Central memory CD8-positive, alpha-beta T cell (primary cell): ENCODE results near the gene TST.

Experiments used
- ATAC-seq: fragments of 150-1000 bp; cut with Tn5 transposase; replicated peaks from 2 replicates; pipeline ENCODE4 v1.10.0; 2022; ENCODE audit warnings: mild to moderate bottlenecking, moderate FRiP score, moderate number of reproducible peaks; ENCODE audit not compliant: poor library complexity, severe bottlenecking; ENCODE audit errors: extremely low read depth
- DNase-seq, 2 donors: peaks; one replicate each; pipeline ENCODE4 v3.0.0; 2021; ENCODE audit warnings: low spot score in 2 of 2
- H3K27ac Mint-ChIP-seq: one replicate; pipeline ENCODE4 v1.8.0; 2022; ENCODE audit warnings: low read depth, mild to moderate bottlenecking, moderate library complexity, mixed read lengths
- H3K27me3 Mint-ChIP-seq: one replicate; pipeline ENCODE4 v1.8.0; 2022; ENCODE audit warnings: mixed read lengths
- H3K36me3 Mint-ChIP-seq: one replicate; pipeline ENCODE4 v1.8.0; 2022; ENCODE audit warnings: mild to moderate bottlenecking, moderate library complexity, mixed read lengths; ENCODE audit not compliant: insufficient read depth
- H3K4me1 Mint-ChIP-seq: one replicate; pipeline ENCODE4 v1.8.0; 2022; ENCODE audit warnings: mixed read lengths
- H3K4me3 Mint-ChIP-seq: one replicate; pipeline ENCODE4 v1.8.0; 2022; ENCODE audit warnings: mild to moderate bottlenecking, moderate library complexity, mixed read lengths
- H3K9me3 Mint-ChIP-seq: one replicate; pipeline ENCODE4 v1.8.0; 2022; ENCODE audit warnings: mixed read lengths

TST gene

DNA sequence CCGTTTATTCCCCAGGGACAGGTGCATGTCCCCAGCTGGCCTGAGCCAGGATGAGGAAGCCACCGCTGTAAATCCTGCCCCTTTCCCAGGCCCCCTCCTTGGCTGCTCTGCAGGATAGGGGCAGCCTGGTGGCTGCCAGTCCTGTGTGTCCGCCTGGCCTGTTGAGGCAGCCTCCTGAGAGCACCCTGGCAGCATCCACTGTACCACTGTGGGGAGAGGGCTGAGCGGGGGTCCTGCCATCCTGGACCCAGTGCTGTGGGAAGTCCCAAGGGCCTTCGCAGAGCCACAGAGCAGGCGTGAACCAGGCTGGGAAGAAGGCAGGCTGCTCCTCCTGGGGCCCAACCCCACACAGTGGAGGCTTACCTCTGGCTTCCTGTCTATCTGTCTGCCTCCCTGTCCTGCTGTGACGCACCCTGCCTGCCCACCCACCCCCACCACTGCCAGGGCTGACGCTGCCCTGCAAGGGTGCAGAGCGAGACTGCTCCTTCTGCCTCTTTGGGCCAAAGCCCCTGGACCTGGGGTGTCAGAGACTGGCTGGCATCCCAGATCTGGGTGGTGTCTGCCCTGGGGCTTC lies 40.7 kb upstream of the TST start:
- no peaks in the 10 kb centered on the region for H3K9me3 Mint-ChIP-seq
- peaks cover 12% of the 10 kb centered on the region for H3K36me3 Mint-ChIP-seq
- H3K27ac Mint-ChIP-seq: no peak overlapping the region
- DNase-seq (no peak), ATAC-seq (peak; percentile 85)
- no peak overlapping the region for H3K4me3 Mint-ChIP-seq
- peaks cover 17% of the 10 kb centered on the region for H3K4me1 Mint-ChIP-seq
- H3K27me3 Mint-ChIP-seq: no peaks in the 10 kb centered on the region

DNA sequence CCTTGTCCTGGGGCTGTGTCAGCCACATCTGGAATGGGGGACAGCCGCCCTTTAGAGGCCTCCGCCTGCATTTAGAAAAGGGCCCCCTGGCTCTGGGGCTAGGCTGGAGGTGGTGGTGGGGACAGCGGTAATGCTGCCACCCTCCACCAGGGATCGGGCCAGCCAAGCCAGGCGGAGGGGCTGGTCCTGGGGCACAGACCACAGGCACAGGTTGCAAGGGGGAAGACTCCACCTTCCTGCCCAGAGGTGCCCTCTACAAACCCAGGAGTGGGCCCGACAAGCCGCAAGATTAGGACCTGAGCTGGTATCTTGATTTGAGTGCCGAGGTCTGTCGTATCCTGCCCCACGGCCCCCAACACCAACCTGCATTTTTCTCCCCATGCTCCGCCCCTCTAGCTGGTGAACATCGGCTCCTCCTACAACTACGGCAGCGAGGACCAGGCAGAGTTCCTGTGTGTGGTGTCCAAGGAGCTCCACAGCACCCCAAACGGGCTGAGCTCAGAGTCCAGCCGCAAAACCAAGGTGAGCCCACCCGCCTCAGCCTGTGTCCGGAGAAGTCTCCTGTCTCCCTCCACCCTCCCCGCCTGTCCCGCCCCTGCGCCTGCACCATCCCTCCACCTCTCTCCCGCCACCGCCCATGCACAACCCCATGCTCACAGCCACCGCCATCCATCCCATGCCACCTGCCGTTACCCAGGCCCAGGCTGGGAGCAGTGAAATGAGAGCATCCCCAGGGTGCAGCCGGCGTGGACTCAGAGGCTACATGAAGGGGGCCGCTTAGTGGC lies 39.9 kb upstream of the TST start:
- Mint-ChIP-seq H3K27ac (no peak overlapping the region), H3K4me3 (no peak overlapping the region), H3K4me1 (peaks cover 17% of the 10 kb centered on the region)

DNA sequence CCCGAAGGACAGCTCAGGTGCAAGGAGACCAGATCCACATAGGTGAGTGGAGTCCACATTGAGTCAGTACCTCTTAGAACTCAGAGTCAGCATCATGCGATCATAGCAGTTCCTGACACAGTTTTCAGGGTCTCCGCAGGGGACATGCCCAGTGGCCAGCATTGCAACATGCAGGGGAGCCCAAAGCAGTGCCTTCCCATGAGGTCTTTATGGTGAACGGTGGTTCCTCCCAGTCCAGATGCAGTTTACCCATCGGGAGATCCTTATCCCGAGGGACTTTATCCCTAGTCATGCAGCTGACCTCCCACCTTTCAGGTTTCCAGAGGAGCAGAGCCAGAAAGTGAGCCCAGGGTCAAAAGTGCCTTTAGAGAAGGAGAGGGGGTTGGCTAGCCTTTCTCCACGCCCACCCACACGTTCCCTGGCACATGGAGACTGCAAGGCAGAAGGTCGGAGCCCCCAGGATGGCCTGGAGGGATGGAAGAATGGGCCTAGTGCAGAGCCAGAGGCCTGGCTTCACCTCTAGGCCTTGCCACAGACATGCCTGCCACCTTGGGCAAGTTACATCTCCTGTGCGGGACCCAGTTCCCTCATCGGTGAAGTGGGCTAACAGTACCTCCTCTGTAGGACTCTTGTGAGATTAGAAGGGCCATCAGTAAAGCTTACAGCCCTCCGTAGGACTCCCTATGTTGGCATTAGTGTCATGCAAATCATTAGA lies 38.7 kb upstream of the TST start:
- Mint-ChIP-seq H3K27me3 (no peaks in the 10 kb centered on the region), H3K9me3 (no peaks in the 10 kb centered on the region), H3K36me3 (peaks cover 12% of the 10 kb centered on the region), H3K27ac (no peak overlapping the region), H3K4me1 (peaks cover 17% of the 10 kb centered on the region), H3K4me3 (no peak overlapping the region)
- DNase-seq (no peak), ATAC-seq (no peak)

More for the DNA sequence above, 39.9 kb upstream of the TST start:
- Mint-ChIP-seq H3K27me3 (no peaks in the 10 kb centered on the region), H3K36me3 (peaks cover 12% of the 10 kb centered on the region), H3K9me3 (no peaks in the 10 kb centered on the region)
- DNase-seq (no peak), ATAC-seq (no peak)

DNA sequence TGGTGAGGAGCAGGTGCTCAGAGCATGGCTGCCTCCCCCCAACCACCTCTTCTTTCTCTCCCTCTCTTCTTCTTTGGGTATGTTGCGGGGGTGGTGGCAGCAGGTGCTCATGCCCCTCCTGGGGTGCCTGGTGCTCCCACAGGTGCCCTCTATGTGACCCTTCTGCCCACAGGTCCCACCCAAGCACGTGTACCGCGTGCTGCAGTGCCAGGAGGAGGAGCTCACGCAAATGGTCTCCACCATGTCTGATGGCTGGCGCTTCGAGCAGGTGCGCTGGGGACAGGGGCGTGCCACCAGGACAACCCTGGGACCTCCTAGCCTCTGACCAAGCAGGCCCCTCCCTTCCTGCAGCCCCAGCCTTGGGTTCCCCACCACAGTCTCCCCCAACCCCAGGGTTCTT lies 38.0 kb upstream of the TST start:
- H3K27ac Mint-ChIP-seq: no peak overlapping the region

DNA sequence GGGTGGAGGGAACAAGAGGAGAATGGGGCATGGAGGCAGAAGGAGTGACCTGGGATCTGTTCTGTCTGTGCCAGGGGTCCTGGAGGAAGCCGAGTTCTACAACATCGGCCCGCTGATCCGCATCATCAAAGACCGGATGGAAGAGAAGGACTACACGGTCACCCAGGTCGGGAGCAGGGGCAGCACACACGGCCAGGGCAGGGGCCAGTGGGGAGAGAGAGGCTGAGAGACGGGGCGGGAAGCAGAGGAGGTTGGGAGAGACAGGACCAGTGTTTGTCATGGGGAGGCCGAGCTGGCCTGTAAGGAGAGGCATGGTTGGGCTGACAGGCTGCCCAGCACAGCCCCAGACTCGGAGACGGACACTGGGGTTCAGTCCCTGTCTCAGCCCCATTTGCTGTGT lies 37.0 kb upstream of the TST start:
- ATAC-seq: no peak
- no peak overlapping the region for H3K4me3 Mint-ChIP-seq
- H3K36me3 Mint-ChIP-seq: peaks cover 12% of the 10 kb centered on the region
- DNase-seq: no peak
- H3K9me3 Mint-ChIP-seq: no peaks in the 10 kb centered on the region
- H3K27me3 Mint-ChIP-seq: no peaks in the 10 kb centered on the region
- H3K27ac Mint-ChIP-seq: no peak overlapping the region
- peaks cover 21% of the 10 kb centered on the region for H3K4me1 Mint-ChIP-seq

More for the DNA sequence above, 38.0 kb upstream of the TST start:
- Mint-ChIP-seq H3K36me3 (peaks cover 12% of the 10 kb centered on the region), H3K9me3 (no peaks in the 10 kb centered on the region), H3K4me3 (no peak overlapping the region), H3K27me3 (no peaks in the 10 kb centered on the region), H3K4me1 (peaks cover 23% of the 10 kb centered on the region)
- ATAC-seq (no peak), DNase-seq (no peak)

DNA sequence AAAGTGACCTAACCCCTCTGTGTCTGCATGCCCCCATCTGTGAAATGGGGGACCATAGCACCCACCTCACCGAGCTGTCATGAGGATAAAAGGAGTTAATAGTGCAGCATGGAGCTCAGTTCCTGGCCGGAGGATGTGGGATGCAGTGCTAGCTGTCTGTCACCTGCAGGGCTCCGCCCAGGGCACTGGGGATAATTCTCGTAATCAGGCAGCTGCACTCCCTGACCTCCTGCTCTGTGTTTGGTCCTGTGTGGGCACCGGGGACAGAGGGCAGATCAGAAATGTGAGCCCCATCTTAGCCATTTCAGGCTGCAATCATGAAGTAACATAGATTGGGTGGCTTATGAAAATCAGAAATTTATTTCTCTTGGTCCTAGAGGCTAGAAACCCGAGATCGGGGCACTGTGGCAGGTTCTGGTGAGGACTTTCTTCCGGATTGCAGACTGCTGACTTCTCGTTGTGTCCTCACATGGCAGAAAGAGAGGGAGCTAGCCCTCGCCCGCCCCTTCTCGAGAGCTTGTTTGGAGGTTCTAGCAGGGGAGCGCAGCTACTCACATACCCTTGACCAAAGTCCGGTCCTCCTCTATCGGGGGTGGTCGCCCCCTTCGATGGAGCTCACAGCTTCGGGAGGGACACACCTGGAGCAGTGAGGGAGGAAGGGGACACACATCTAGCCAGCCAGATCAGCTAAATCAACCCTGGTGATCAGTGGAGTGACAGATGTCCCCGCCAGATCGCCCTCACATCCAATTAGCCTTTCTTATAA lies 35.5 kb upstream of the TST start:
- H3K4me3 Mint-ChIP-seq: no peak overlapping the region
- ATAC-seq: no peak
- H3K27me3 Mint-ChIP-seq: no peaks in the 10 kb centered on the region

DNA sequence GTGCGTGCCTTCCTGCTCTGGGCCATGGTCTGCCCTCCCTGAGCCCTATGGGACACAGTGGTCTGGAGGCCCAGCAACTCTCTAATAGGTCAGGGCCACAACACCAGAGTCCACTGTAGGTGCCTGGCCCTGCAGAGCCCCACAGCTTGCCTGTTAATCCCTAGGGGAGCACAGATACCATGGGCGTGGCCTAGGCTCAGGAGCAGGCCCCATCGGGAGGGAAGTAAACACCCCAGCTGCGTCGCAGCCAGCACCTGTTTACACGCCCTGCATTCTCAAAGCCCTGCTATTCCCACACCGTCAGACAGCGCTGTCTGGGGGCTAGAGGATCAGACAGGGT lies 34.8 kb upstream of the TST start:
- Mint-ChIP-seq H3K9me3 (no peaks in the 10 kb centered on the region), H3K36me3 (peaks cover 9% of the 10 kb centered on the region), H3K27ac (no peak overlapping the region), H3K27me3 (no peaks in the 10 kb centered on the region), H3K4me3 (no peak overlapping the region), H3K4me1 (peaks cover 7% of the 10 kb centered on the region)
- ATAC-seq (no peak), DNase-seq (no peak)

More for the DNA sequence above, 35.5 kb upstream of the TST start:
- peaks cover 10% of the 10 kb centered on the region for H3K36me3 Mint-ChIP-seq
- DNase-seq: no peak
- H3K4me1 Mint-ChIP-seq: peaks cover 8% of the 10 kb centered on the region
- H3K27ac Mint-ChIP-seq: no peak overlapping the region
- H3K9me3 Mint-ChIP-seq: no peaks in the 10 kb centered on the region

DNA sequence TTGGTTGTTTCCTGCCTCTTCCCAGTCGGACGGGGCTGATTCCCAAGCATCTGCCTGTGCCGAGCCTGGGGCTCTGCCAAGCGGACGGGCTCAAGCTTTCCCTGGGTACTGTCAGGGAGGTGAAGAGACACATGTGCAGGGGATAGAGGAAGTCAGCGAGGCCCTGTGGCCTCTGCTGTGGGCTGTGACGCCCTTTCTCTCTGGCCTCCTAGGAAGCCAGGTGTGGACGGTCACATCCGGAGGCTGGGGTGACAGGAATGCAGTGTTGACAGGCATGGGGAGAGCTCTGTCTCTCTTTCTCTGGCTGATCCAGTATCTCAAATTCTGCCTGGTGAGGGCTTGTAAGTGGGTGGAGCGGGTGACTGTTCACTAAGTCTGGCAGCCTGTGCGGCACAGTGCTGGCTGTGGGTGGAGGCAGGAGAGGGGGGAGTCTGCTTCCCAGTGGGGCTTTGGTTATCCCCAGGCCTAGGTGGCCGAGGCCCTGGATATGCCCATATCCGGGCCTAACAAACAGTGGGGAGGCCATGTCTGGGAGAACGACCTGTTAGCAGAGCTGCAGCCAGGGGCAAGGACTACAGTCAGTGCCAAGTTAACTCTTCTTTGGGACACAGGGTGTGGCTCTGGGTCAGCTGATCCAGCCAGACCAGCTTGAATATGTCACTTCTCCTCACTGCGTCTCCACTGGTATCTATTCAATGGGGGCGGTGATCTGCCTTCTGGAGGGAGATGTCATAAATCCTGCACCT lies 34.2 kb upstream of the TST start:
- H3K9me3 Mint-ChIP-seq: no peaks in the 10 kb centered on the region
- ATAC-seq: no peak
- H3K4me1 Mint-ChIP-seq: peaks cover 7% of the 10 kb centered on the region
- DNase-seq: no peak
- H3K36me3 Mint-ChIP-seq: peaks cover 9% of the 10 kb centered on the region
- no peaks in the 10 kb centered on the region for H3K27me3 Mint-ChIP-seq
- H3K27ac Mint-ChIP-seq: peak overlapping the region; percentile 38
- peak overlapping the region; percentile 77 for H3K4me3 Mint-ChIP-seq

DNA sequence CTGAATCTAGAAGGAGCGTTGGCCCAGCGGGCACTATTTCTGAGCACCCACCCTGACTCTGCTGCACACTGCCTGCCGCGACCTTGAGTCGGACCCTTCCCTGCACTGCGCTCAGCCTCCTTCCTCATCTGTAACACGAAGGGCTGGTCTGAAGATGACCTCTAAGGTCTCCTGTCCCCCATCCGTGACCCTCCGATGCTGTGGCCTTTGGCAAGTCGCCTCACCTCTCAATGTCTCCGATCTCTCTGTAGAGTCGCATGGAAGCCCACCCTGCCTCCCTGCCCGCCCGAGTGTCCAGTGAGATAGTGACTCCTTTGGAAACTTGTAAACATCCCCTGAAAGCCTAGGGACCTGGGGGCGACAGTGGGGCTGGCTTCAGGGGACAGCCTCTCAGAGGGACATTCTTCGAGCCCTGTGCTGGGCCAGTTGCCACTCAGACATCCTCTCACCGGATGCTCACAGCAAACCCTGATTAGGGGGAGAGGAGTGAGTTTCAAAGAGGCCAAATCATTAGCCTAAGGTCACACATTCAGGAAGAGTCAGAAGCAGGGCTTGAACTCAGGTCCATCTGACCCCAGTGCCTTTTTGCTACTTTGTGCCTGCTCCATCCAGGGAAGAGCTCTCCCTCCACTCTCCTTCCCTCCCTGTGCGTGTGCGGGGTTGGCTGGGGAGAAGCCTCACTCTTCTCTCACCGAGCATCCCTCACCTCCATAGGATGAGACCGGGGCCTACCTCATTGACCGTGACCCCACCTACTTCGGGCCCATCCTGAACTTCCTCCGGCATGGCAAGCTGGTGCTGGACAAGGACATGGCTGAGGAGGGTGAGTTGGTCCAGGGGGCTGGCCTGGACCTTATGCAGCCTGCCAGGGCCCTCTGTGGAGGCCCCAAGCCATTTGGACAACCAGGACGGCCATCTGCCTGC lies 33.4 kb upstream of the TST start:
- peak overlapping the region; percentile 49 for H3K27ac Mint-ChIP-seq
- peaks cover 7% of the 10 kb centered on the region for H3K36me3 Mint-ChIP-seq

DNA sequence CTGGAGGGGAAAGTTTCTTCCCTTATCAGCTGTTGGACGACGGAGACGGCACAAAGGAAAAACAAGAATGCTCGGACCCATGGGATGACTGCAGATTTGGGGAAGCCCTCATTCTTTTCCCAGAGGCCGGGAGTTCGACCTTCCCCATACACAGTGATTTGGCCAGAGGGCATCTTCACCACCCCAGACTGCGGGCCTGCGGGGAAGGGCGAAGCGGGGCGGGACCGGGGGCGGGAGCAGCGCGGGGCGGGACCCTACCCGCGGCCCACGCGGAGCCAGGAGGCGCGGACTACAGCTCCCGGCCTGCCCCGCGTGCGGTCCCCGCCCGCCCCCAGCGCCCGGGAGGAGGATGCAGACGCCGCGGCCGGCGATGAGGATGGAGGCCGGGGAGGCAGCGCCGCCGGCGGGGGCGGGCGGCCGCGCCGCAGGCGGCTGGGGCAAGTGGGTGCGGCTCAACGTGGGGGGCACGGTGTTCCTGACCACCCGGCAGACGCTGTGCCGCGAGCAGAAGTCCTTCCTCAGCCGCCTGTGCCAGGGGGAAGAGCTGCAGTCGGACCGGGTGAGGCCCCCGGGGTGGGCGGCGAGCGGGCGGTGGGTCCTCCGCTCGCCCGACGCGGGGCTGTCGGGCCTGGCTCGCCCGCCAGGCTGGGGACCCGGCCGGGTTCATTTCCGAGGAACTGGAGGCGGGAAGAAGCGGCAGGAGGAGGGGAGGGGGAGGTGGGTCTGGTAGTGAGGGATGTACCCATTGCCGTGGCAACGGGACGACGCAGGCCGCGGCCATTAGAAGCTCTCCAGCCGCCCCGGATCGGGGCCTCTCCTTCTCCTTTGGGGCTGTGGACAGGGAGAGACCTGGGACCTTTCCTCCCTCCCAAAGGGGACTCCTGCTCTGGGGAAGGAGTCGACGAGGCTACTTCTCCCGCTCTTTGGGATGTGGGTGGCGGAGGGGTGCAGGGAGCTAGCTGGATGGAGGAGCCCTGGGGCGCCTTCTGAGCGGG lies 32.4 kb upstream of the TST start, which contains the start of gene KCTD17:
Gene KCTD17, plus strand, starts transcription at position 352 of the 995 bp plus-strand sequence. Its CDS starts 19 bp downstream, at position 371.
- Mint-ChIP-seq H3K4me3 (peak within 1 kb of the TSS; percentile 77), H3K4me1 (peaks cover 7% of the 10 kb centered on the region), H3K27ac (peak within 1 kb of the TSS; percentile 49), H3K36me3 (peaks cover 4% of the 10 kb centered on the region), H3K9me3 (no peaks in the 10 kb centered on the region), H3K27me3 (no peaks in the 10 kb centered on the region)
- ATAC-seq (peak; percentile 99), DNase-seq (peak; percentile 40 to 44)

More for the DNA sequence above, 33.4 kb upstream of the TST start:
- no peaks in the 10 kb centered on the region for H3K27me3 Mint-ChIP-seq
- ATAC-seq (no peak), DNase-seq (no peak)
- H3K9me3 Mint-ChIP-seq: no peaks in the 10 kb centered on the region
- peaks cover 7% of the 10 kb centered on the region for H3K4me1 Mint-ChIP-seq
- H3K4me3 Mint-ChIP-seq: peak overlapping the region; percentile 77
